Inflammatory macrophage treated with lipopolysaccharide for 4 hours (primary cell): Measurements from ENCODE around the gene IGSF23.
"Not testable (repeated sequence)": the region's sequence is repeated elsewhere in the genome, so short reads cannot be mapped to it uniquely, and the experiment has no call there.

Experiments used
- DNase-seq: peaks from one replicate; pipeline ENCODE4 v3.0.0-alpha.2; 2020

IGSF23 gene

DNA sequence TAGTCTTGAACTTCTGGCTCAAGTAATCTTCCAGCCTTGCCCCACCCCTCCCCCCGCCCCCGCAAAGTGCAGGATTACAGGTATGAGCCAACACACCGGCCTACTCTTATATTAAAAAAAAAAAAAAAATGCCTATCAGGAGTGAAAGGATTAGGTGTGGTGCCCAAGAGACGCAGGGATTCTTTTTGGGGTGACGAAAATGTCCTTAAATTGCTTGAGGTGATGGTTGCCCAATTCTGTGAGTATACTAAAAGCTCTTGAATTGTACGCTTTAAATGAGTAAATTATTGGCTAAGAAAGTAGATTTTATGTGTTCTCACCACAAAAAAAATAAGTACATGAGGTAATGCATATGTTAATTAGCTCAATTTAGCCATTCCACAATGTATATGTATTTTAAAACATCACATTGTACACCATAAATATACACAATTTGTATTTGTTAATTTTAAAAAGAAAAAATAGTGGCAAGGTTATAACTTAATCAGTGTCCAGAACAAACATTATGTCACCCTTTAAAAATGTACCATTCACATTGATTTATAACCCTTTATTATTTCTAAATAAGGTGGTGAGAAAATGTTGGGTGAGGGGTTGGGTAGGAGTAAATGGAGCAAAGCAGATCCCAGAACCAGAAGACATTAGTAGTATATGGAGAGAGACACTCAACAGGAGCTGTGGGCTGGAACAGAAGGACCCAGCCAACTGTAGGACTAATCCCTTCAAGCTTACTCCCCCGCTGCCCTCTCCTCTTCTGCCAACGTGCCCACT is 3.9 kb downstream of the IGSF23 start:
- no peak for DNase-seq

DNA sequence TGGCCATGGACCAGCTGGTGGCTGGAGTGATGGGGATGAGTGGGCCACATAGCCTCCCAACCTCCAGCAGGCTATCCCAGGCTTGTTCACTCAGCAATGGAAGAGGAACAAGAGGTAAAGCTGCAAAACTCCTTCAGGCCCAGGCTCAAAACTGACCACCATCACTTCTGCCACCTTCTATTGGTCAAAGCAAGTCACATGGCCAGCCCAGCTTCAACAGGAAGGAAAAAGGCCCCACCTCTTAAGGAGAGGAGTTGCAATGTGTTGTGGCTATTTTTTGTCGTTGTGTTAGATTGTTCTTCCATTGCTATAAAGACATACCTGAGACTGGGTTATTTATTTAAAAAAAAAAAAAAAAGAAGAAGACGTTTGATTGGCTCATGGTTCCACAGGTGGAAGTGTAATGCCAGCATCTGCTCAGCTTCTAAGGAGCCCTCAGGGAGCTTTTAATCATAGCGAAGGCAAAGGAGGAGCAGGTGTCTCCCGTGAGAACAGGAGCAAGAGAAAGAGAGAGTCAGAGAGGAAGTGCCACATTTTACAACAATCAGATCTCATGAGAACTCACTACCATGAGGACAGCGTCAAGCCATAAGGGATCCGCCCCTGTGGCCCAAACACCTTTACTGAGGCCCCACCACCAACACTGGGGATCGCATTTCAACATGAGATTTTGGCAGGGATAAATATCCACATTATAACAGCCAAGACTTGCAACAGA is 5.4 kb downstream of the IGSF23 start:
- DNase-seq = no peak

DNA sequence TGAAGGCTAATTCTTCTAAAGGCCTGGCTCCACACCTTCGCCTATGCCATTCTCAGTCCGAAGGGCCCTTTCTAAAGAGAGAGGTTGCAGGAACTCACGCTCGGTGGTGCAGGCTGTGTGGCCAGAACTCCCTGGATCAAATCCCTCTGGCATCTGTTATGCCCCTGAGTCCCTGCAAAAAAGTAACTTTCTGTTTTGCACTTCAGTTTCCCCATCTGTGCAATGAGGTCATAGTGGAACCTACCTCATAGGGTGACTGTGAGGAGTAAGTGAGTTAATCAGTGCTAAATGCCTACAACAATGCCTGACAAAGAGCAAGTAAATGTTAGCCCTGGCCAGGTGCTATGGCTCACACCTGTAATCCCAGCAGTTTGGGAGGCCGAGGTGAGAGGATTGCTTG is 7.3 kb downstream of the IGSF23 start:
- DNase-seq = peak; percentile 71

DNA sequence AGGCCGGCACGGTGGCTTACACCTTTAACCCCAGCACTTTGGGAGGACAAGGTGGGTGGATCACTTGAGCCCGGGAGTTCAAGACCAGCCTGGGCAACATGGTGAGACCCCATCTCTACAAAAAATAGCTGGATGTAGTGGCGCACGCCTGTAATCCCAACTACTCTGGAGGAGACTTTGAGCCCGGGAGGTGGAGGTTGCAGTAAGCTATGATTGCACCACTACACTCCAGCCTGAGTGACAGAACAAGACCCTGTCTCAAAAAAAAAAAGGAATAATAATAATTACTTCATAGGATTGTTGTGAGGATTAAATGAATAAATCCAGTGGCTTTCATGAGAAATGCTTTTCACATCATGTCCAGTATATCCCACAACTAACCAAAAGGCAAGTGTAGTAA is 8.0 kb downstream of the IGSF23 start:
- no peak for DNase-seq

DNA sequence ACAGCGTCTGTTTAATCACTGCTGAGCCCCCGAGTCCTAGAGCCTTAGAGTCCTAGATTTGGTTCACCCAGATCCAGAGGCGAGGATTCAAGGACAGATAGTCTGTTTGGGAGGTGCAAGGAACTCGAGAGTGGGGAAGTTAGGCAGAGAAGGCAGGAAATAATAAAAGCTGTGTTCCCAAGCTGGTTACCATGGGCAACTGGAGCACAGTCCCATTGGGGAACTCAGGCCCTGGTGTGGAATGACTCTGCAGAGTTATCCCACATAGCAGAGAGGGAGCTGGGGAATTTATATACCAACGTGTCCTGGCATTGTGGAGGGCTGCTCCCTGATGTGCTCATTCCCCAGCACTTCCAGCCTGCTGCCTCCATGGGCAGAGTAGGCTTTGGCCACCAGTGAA is 9.7 kb downstream of the IGSF23 start:
- DNase-seq = peak; percentile 43

DNA sequence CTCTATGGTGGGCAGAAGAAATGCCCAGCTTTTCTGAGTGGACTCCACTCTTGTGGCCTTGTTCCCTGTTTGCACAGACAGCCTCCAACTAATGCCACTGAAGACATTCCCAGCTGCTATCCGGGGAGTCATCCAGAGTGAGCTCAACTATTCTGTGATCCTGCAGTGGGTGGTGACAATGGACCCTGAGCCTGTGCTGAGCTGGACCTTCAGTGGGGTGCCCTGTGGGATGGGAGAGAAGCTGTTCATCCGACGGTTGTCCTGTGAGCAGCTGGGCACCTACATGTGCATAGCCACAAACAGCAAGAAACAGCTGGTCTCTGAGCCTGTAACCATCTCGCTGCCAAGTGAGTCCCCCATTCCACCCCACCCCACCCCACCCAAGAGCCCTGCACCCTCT is 10.3 kb downstream of the IGSF23 start:
- DNase-seq = no peak

DNA sequence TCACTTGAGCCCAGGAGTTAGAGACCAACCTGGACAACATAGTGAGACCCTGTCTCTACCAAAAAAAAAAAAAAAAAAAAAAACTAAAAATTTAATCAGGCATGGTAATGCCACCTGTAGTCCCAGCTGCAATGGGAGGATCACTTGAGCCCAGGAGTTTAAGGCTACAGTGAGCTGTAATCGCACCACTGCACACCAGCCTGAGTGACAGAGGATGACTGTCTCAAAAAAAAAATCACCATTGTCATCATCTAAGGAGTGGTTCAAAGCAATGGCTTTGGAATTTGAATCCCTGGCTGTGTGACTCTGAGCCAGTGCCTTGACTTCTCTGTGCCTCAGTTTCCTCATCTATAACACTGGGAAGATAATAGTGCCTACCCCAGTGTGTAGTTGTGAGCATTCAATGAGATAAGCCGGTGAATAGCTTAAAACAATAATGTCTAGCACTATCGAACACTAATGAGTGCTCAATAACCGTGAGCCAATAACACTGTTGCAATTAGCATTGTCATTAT is 11.5 kb downstream of the IGSF23 start:
- no peak for DNase-seq

DNA sequence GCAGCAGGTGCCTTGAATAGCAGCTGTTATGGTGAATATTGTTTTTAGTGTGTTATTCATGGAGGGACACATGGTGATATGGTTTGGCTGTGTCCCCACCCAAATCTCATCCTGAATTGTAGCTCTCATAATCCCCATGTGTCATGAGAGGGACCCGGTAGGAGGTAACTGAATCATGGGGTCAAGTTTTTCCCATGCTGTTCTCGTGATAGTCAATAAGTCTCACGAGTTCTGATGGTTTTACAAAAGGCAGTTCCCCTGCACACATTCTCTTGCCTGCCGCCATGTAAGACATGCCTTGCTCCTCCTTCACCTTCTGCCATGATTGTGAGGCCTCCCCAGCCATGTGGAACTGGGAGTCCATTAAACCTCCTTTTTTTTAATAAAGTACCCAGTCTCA is 12.3 kb downstream of the IGSF23 start:
- DNase-seq = not testable (repeated sequence)

DNA sequence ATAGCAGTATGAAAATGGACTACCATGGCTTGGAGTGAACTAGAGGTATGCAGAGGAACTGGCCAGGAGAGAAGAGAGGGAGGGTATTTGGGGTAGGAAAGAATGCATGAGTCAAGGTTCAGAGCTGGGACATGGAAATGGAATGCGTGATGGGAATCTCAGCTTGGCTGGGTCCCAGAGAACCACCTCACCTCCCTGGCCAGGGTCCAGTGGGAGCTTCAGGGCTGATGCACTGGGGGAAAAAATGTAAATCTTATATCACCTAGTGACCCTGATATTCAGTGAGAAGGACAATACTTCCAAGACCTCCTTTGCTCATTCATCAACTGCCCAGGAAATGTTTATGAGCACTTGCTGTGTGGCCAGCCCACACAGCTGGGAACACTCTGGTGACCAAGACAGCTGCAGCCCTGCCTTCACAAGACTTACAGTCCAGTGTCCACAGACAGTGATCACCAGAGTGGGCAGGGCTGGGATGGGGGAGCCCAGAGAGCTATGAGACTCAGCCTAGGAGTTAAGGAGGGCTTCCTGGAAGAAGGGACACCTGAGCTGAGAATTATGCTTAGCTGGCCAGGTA is 12.8 kb downstream of the IGSF23 start:
- no peak for DNase-seq

DNA sequence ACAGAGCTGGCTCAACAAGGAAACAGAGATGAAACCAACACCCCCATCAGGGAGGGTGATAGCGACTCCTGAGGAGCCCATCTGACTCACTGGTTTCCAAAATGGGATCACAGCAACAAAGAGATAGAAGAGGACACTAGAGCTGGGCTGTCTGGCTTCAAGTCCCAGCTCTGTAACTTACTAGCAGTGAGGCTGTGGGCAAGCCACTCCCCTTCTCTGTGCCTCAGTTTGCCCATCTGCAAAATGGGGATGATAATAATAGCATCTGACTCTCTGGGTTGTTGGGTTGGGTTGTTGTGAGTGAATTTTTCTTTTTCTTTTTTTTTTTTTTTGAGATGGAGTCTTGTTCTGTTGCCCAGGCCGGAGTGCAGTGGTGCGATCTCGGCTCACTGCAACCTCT is 14.3 kb downstream of the IGSF23 start:
- DNase-seq = no peak

DNA sequence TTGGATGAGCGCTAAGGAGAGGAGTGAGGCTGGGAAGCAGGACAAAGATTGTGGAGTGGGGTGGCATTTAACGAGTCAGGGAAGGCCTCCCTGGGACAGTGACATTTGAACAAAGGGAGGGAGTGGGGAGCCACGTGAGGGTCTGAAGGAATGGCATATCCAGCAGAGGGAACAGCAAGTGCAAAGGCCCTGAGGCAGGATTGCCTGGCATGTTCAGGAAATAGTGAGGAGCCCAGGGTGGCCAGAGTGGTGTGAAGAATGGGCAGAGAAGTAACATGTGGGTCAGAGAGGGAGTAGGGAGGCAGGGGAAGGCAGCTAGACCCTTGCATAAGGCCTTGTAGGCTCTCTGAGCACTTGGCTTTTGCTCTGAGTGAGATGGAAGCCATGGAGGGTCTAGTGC is 15.4 kb downstream of the IGSF23 start:
- DNase-seq = no peak

DNA sequence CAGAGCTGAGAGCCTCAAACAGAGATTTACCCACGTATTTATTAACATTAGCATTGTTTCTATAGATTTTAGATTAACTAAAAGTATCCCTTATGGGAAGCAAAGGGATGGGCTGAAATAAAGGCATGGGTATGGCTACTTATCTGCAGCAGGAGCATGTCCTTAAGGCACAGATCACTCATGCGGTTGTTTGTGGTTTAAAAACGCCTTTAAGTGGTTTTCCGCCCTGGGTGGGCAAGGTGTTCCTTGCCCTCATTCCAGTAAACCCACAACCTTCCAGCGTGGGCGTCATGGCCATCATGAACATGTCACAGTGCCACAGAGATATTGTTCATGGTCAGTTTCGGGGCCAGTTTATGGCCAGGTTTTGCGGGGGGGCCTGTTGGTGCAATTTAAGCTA is 18.2 kb downstream of the IGSF23 start:
- DNase-seq = not testable (repeated sequence)

DNA sequence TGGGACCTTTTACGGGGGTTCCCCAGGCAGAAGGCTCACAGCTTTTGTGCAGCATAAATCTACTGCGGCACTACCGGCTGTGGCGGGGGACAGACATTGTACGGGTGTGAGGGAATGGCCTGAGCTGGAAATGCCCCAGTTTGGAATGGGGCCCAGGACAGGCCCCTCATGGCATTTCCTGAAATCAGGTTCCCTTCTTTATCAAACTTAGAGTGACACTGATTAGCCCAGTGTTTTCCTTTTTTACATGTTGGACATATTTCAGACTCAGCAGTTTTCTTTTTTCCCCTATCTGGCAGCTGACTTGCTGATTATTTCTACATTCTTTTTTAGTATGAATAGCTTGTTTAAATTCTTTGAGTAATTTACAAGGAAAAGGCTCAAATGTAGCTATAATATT is 20.7 kb downstream of the IGSF23 start:
- not testable (repeated sequence) for DNase-seq

DNA sequence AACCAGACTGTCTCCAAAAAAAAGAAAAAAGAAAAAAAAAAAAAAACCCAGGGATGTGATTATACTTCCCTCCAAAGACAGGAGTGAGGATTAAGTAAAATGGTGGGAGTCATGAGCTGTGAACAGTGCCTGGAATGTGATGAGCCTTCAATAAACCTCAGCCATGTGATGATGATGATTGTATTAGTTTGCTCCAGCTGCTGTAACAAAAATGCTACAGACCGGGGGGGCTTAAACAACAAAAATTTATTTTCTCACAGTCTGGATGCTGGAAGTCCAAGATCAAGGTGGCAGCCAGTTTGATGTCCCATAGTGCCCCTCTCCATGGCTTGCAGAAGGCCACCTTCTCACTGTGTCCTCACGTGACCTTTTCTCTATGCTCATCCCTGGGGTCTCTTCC is 21.4 kb downstream of the IGSF23 start:
- DNase-seq = no peak

DNA sequence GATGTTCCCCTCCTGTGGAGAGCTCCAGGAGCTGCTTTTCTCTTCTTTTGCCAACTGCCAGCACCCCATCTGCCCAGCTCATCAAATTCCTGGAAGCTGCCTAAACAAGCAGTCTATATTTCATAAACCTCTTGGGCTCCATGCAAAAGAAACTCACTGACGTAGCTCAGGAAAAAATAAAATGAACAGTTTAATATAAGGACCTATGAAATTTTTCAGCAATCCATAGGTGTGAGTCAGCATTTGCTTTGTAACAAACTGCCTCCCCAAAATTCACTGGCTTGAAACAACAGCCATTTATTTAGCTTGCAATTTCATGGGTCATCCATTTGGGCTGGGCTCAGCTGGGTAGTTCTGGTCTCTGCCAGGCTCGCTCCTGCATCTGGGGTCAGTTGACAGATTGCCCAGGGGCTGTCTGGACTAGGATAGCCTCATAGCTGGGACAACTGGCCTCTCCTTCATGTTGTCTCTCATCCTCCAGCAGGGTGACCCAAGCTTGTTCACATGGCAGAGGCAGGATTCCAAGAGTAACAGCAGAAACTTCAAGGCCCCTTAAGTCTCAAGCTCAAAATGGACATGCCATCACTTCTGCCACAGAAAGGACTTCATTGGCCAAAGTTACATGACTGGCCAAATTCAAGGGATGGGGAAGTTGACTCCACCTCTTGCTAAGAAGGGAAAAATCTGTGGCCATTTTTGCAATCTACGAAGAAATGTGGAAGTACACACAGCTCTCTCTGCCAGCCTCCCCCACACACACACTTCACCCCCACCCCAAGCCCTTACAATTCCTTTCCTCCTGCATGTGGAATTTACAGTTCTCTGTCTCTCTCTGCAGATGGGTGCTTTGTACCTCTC is 22.4 kb downstream of the IGSF23 start:
- DNase-seq = peak; percentile 87

DNA sequence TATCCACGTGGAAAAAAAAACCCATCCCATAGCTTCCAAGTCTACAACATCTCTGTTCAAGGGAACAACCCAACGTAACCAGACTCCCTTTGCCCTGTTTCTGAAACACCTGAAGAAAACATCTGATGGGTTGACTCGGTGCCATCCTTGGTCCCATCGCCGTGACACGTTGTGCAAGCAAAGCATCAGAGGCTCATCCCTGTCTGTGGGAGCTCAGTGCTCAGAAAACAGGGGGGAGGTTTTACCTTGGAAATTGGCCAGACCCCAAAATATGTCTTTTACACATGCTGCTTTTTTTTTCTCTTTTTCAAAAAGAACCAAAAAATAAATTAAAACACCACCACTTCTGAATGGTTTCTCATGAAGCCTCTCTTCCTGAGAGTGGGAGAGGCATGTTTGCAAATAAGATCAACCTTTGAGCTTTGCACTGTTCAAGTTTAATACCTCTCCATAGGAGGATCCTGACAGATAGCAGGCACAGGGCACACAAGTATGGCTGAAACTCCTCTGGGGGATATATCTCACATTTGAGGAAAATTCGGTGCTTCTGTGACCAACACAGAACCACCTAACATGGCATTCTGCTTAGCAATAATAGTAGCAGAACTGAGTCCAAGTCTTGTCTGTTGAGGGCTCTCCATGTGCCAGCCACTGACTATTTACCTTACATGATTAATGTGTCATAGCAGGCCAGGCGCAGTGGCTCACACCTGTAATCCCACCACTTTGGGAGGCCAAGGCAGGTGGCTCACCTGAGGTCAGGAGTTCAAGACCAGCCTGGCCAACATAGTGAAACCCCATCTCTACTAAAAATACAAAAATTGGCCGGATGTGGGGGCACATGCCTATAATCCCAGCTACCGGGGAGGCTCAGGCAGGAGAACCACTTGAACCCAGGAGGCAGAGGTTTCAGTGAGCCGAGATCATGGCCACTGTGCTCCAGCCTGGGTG is 23.4 kb downstream of the IGSF23 start:
- no peak for DNase-seq

DNA sequence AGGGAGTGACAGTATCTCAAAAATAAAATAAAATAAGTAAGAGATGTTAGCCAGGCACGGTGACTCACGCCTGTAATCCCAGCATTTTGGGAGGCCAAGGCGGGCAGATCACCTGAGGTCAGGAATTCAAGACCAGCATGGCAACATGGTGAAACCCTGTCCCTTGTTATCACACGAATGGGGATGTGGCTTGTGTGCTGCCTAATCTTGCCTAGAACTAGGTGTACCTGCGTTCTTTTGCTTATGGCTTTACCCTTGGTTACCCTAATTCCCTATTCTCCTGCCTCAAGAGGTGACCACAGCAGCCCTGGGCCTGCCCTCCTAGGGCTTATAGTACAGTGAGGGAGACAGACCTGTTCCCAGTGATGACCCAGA is 24.0 kb downstream of the IGSF23 start:
- no peak for DNase-seq

DNA sequence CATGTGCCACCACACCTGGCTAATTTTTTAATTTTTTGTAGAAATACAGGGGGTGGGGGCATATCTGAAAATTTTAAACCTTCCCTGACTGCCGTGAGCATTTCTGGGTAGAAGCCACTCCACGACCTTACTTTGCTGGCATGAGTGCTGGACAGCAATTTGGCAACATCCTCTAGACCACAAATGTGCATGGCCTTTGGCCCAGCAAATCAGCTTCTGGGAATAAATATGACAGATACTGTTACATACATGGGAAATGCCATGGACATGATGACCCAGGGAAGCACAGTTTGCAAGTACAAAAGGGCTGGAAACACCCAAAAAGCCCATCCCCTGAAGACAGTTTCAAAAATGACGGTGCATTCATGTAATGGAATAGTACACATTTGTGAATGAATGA is 27.2 kb downstream of the IGSF23 start:
- DNase-seq = peak; percentile 75

DNA sequence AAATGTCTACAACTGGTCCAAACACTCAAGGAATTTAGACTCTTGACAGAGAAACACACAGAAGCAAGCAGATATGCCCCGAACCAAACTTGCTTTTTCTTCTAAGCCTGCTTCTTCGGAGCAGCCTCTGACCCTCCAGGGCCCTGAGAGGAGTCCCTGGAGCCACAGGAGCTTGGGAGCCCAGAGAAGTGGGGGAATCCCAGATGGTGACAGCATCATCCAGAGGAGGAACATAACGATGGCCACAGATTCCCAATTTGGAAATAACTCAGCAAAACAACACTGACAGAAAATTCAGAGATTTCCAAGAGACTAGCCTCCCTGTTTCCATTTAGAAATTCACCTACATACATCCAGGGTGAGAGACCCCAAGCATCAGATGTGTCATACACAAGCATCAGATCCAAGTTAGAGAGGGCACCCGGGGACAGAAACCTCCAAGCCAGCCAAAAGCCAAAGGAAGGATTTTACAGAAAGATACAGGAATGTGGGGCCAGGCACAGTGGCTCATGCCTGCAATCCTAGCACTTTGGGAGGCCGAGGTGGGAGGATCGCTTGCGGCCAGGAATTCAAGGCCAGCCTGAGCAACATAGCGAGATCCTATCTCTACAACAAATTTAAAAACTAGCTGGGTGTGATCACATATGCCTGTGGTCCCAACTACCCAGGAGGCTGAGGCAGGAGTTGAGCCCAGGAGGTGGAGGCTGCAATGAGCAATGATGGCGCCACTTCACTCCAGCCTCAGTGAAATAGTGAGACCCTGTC is 28.3 kb downstream of the IGSF23 start:
- DNase-seq = peak; percentile 51

DNA sequence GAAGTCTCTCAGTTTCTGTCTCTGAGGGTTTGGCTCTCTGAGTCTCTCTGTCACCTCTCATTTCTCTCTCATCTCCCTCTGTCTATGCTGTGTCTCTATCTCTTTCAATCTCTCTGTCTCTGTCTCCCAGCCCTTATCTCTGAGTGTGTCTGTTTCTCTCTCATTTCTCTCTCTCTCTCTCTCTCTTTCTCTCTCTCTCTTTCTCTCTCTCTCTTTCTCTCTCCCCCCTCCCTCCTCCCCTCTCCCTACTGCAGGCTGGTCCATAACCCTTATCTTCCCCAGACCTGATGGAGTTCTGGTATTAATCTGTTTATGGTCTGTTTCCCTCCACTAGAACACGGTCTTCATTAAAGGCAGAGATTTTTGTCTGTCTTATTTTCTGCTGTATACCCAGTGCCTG is 29.0 kb downstream of the IGSF23 start:
- no peak for DNase-seq
